Subcutaneous abdominal adipose tissue (tissue), 5 donors: ENCODE results near the gene OR10A5.

Experiments
- H3K27ac ChIP-seq: one replicate; pipeline ENCODE4 v1.7.0; 2013; ENCODE audit warnings: low read depth, mild to moderate bottlenecking, inconsistent platforms, low read length, moderate library complexity
- H3K27me3 ChIP-seq, 5 donors: one replicate each; pipeline ENCODE4 v1.7.0; 2013; ENCODE audit warnings: low read length in 5 of 5, inconsistent platforms in 1 of 5; ENCODE audit not compliant: control insufficient read depth in 5 of 5, insufficient read depth in 4 of 5
- H3K36me3 ChIP-seq, 5 donors: one replicate each; pipeline ENCODE4 v1.7.0; 2013; ENCODE audit warnings: low read length in 5 of 5; ENCODE audit not compliant: control insufficient read depth in 5 of 5, insufficient read depth in 5 of 5
- H3K4me1 ChIP-seq, 5 donors: one replicate each; pipeline ENCODE4 v1.7.0; 2013; ENCODE audit warnings: low read length in 5 of 5, mild to moderate bottlenecking in 3 of 5, moderate library complexity in 1 of 5; ENCODE audit not compliant: control insufficient read depth in 5 of 5, insufficient read depth in 5 of 5
- H3K4me3 ChIP-seq, 5 donors: one replicate each; pipeline ENCODE4 v1.7.0; 2013; ENCODE audit warnings: low read length in 5 of 5, low read depth in 1 of 5
- H3K9ac ChIP-seq, 5 donors: one replicate each; pipeline ENCODE4 v1.7.0; 2013; ENCODE audit warnings: low read length in 5 of 5, mild to moderate bottlenecking in 4 of 5, moderate library complexity in 3 of 5
- H3K9me3 ChIP-seq, 5 donors: one replicate each; pipeline ENCODE4 v1.7.0; 2013; ENCODE audit warnings: low read length in 5 of 5; ENCODE audit not compliant: control insufficient read depth in 5 of 5
- donor health status: healthy.
- donor health status: healthy.
- donor health status: healthy.
- donor health status: healthy.
- donor health status: healthy.

The OR10A5 gene

GRCh38 chr11:6895010-6895409 lies 49.5 kb downstream of the OR10A5 start:
- Histone ChIP-seq H3K27me3 (no peaks in the 10 kb centered on the region), H3K27ac (no peak overlapping the region), H3K4me3 (no peak overlapping the region), H3K36me3 (no peaks in the 10 kb centered on the region), H3K4me1 (peaks cover 0 to 4% (median 0%) of the 10 kb centered on the region in 5 donors), H3K9me3 (no peaks in the 10 kb centered on the region), H3K9ac (no peak overlapping the region)
